BJ (cell line): ENCODE data around the gene UBR3. TPM values are rescaled to one million over a fixed set of nuclear protein-coding genes. Genes with fewer than 3 reads are reported as not detected.
"Not testable (repeated sequence)": the region's sequence is repeated elsewhere in the genome, so short reads cannot be mapped to it uniquely, and the experiment has no call there.

ENCODE experiments used
- CTCF ChIA-PET: fragments of 350-600 bp; formaldehyde crosslinking; extraction: SDS; loops from one replicate; lab custom pipeline; 2021; ENCODE audit warnings: antibody characterized with exemption, inconsistent platforms; lab: Yijun Ruan, JAX
- POLR2A ChIA-PET: fragments of 300-600 bp; sonication (Branson Sonifier 250); formaldehyde crosslinking; extraction: SDS; loops from one replicate; lab custom pipeline; 2021; ENCODE audit warnings: antibody characterized with exemption; lab: Charles Lee
- DNase-seq: peaks from one replicate; pipeline ENCODE4 v3.0.0-alpha.2; 2011; ENCODE audit warnings: low read depth
- H3K27me3 ChIP-seq: 2 replicates; pipeline ENCODE4 v1.6.0; 2011; ENCODE audit warnings: low read length; ENCODE audit not compliant: control insufficient read depth, insufficient read depth
- H3K36me3 ChIP-seq: 2 replicates; pipeline ENCODE4 v1.5.1; 2011; ENCODE audit warnings: low read length; ENCODE audit not compliant: control insufficient read depth, insufficient read depth
- H3K4me3 ChIP-seq: 2 replicates; pipeline ENCODE4 v1.5.1; 2011; ENCODE audit warnings: low read depth, mild to moderate bottlenecking, control low read depth, low read length
- CTCF ChIP-seq: IDR thresholded peaks from 2 replicates; pipeline ENCODE4 v1.5.1; 2011; ENCODE audit warnings: low read depth, mild to moderate bottlenecking, control low read depth, inconsistent platforms, low read length, moderate library complexity; ENCODE audit not compliant: insufficient read depth
- polyA plus RNA-seq: library from polyadenylated mRNA; depleted of rRNA; stranded (reverse); fragments of >200 nt; gene quantifications from 2 replicates; pipeline ENCODE4 v1.2.3, GENCODE V29; 2011; rRNA removed
- small RNA-seq: library from RNA; depleted of rRNA; stranded (forward); fragments of <200 nt; gene quantifications from one replicate; pipeline ENCODE3, GENCODE V24; 2012; ENCODE audit warnings: low replicate concordance, low read depth; ENCODE audit not compliant: insufficient read length

Gene UBR3
- polyA plus RNA-seq, 1 experiment = 7.5 TPM

GRCh38 chr2:170123593-170123992, 296.3 kb downstream of the UBR3 start:
- Histone ChIP-seq H3K36me3 (no peaks in the 10 kb centered on the region), H3K4me3 (no peak overlapping the region), H3K27me3 (no peaks in the 10 kb centered on the region)
- no peak for DNase-seq
- TF ChIP-seq CTCF = no peak
- POLR2A ChIA-PET = no interaction called here
- CTCF ChIA-PET = no interaction called here

GRCh38 chr2:170126138-170126728, 299.0 kb downstream of the UBR3 start:
- H3K36me3 ChIP-seq, H3K27me3 ChIP-seq, H3K4me3 ChIP-seq, CTCF ChIA-PET, POLR2A ChIA-PET, DNase-seq: not testable (repeated sequence)

Small RNA genes lying within 50 kb of the gene (small RNA-seq; reads per million reads assigned to genes)
- gene RNU6-1006P = not detected

Other genes with a start within 250 kb of the UBR3 start
- gene PPIG, start 243.1 kb upstream of the UBR3 start, polyA plus RNA-seq = 11.7 and 19.1 TPM in 2 replicates
- gene CFAP210, start 133.0 kb upstream of the UBR3 start, polyA plus RNA-seq = not detected in 2 replicates
- 0.40 and 1.4 TPM in 2 replicates for gene PHOSPHO2, start 133.0 kb upstream of the UBR3 start, polyA plus RNA-seq
- gene KLHL23, start 93.6 kb upstream of the UBR3 start, polyA plus RNA-seq = 2.1 and 3.8 TPM in 2 replicates
- gene SSB, start 28.6 kb upstream of the UBR3 start, polyA plus RNA-seq = 35.8 and 106 TPM in 2 replicates
- 17.3 and 30.3 TPM in 2 replicates for gene METTL5, start 2.5 kb upstream of the UBR3 start, polyA plus RNA-seq